Stimulated activated CD4-positive, alpha-beta T cell treated with anti-CD3 and anti-CD28 coated beads, Interleukin-1b, Interleukin-23, amount 100 ng/mL, for 1 hour (primary cell): ENCODE measurements around the gene FEZF2.

Experiments
- DNase-seq, 2 donors: peaks; one replicate each; pipeline ENCODE4 v3.0.0-alpha.2; 2020; ENCODE audit warnings: low read depth in 2 of 2

FEZF2 gene

DNA sequence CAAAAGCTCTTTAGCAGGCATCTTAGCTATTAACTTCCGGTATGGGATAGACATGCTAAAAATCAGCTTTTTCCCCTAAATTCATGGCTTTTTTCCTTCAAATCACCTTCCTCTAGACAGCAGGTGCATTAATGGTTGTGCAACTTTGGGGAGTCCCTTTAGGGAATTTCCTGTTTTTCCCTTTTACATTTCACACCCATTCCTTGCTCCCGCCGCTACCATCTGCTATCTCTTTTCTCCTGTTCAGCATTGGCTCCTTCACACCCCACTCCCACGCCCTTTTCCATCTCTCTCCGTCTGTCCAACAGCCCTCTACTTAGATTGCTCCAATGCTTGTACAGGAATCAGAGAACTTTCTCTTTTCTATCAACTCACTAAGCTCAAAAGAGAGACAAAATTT, 43.4 kb downstream of the FEZF2 start:
- no peak for DNase-seq

DNA sequence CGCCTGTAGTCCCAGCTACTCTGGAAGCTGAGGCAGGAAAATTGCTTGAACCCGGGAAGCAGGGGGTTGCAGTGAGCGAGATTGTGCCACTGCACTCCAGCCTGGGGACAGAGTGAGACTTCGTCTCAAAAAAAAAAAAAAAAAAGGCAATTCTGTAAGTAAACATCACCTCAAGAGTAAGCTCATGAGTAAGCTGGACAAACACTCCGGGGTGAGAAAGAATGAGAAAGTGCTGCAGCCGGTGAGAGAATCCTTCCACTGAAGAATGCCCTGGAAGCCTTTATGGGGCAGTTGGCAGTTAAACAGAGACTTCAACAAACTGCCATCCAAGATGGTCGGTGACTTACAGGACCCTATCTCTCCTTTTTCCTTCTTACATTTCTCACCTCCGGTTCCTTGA, 47.5 kb downstream of the FEZF2 start:
- no peak for DNase-seq

DNA sequence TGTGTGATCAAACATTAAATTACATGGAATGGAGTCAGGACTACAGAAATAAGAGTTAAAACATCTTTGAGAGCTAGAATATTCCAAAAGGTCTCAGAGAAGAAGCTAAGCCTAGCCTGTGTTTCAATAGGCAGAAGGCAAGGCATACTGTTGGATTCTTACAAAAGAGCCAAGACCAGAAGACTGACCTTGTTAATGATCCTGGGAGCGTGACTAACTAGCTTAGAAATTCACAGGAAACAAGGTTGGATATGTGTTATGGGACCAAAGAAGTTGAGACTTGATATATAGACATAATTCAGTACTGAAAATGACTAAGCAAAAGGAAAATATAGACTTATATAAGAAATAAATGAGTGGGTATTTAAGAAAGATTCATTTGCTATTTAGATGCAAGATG, 50.1 kb downstream of the FEZF2 start:
- no peak for DNase-seq
